Transverse colon (tissue), 4 donors: ENCODE data around the gene ZNF500. TPM values are rescaled to one million over a fixed set of nuclear protein-coding genes. Genes with fewer than 3 reads are reported as not detected.

Experiments used
- DNase-seq: peaks from one replicate; pipeline ENCODE4 v3.0.0-alpha.2; 2019
- H3K27ac ChIP-seq, 4 donors: fragments of 200-600 bp; sonication (generic); 2 replicates each; pipeline ENCODE4 v1.5.1; 2016 to 2018; ENCODE audit warnings: inconsistent platforms in 4 of 4
- H3K27me3 ChIP-seq: fragments of 200-600 bp; sonication (generic); 2 replicates; pipeline ENCODE4 v1.5.1; 2017; ENCODE audit warnings: inconsistent platforms
- H3K36me3 ChIP-seq, 4 donors: fragments of 200-600 bp; sonication (generic); 2 replicates each; pipeline ENCODE4 v1.5.1; 2017 to 2019; ENCODE audit warnings: inconsistent platforms in 4 of 4
- H3K4me1 ChIP-seq, 4 donors: fragments of 200-600 bp; sonication (generic); 2 replicates each; pipeline ENCODE4 v1.5.1; 2017 to 2020; ENCODE audit warnings: inconsistent platforms in 4 of 4
- H3K4me3 ChIP-seq, 4 donors: fragments of 200-600 bp; sonication (generic); 1 replicate in 1 of 4; 2 replicates in 3 of 4; pipeline versions ENCODE4 v1.5.1 to v1.6.1; 2017 to 2019; ENCODE audit warnings: inconsistent platforms in 4 of 4
- H3K9me3 ChIP-seq, 2 donors: fragments of 200-600 bp; sonication (generic); 2 replicates each; pipeline ENCODE4 v1.5.1; 2017 to 2019; ENCODE audit warnings: inconsistent platforms in 2 of 2
- CTCF ChIP-seq, 5 experiments: fragments of 200-600 bp in 3 of 5; fragments of 450-650 bp in 2 of 5; sonication (generic) in 3 of 5; IDR thresholded peaks; 1 replicate in 2 of 5; 2 replicates in 3 of 5; pipeline ENCODE4 v1.5.1; 2016 to 2017; ENCODE audit warnings: antibody characterized with exemption in 5 of 5, inconsistent platforms in 3 of 5, mild to moderate bottlenecking in 2 of 5, moderate library complexity in 1 of 5
- EP300 ChIP-seq: sonication (generic); formaldehyde crosslinking; IDR thresholded peaks from one replicate; pipeline ENCODE4 v1.6.1; 2017; ENCODE audit warnings: antibody characterized with exemption, low read depth
- POLR2A ChIP-seq: fragments of 450-650 bp; IDR thresholded peaks from one replicate; pipeline ENCODE4 v1.6.1; 2016; ENCODE audit warnings: antibody characterized with exemption, mild to moderate bottlenecking, moderate library complexity
- POLR2AphosphoS5 ChIP-seq, 3 donors: sonication (generic); formaldehyde crosslinking; IDR thresholded peaks; one replicate each; pipeline ENCODE4 v1.6.1; 2016; ENCODE audit warnings: antibody characterized with exemption in 3 of 3
- WGBS, 2 donors: methylation state at CpG; one replicate each; pipeline ENCODE4 v1.1.5; 2018; ENCODE audit warnings: low coverage in 1 of 2; 5-methylcytosine and 5-hydroxymethylcytosine counted together
- in situ Hi-C, 4 donors: fragments of 200-750 bp; cut with MboI; loops; one replicate each; pipeline versions ENCODE4 v1.15.0 to v1.15.1; 2017; ENCODE audit warnings: low sequenced_read_pairs in 3 of 4, low pct_ligation_motif_present in 1 of 4, low pct_unique_long_range_greater_than_20kb in 1 of 4
- intact Hi-C: fragments of 100-400 bp; cut with DNase I; formaldehyde crosslinking; loops from one replicate; pipeline ENCODE4 v1.15.1; 2023; ENCODE audit warnings: low total_unique reads
- total RNA-seq, 4 donors: library from RNA; depleted of rRNA; stranded (reverse); fragments of >200 nt; gene quantifications; one replicate each; pipeline ENCODE4 v1.1.0, GENCODE V29; 2016

ZNF500 gene
- total RNA-seq, 4 donors from 2014 or later: 9.7 to 31.2 (median 11.6) TPM

- intact Hi-C loops (no loop called here), in situ Hi-C loops (no loop called here)
- WGBS, 2 donors: 83 to 87% methylated on average over 7 of the region's 7 CpGs
- H3K9me3 ChIP-seq: no peaks in the 10 kb centered on the region
- H3K4me1 ChIP-seq: peaks cover 0 to 7% (median 0%) of the 10 kb centered on the region in 4 donors
- H3K27me3 ChIP-seq: no peaks in the 10 kb centered on the region
- H3K27ac ChIP-seq: no peak overlapping the region
- H3K36me3 ChIP-seq: no peaks in the 10 kb centered on the region
- no peak for DNase-seq
- TF ChIP-seq POLR2AphosphoS5 (IDR thresholded peaks at IDR 0.05) (no peak), CTCF (IDR thresholded peaks at IDR 0.05) (no peak), POLR2A (no peak), EP300 (no peak)
- H3K4me3 ChIP-seq: no peak overlapping the region
These were observed 21.9 kb upstream of the ZNF500 start for GRCh38 chr16:4788910-4789309.

- H3K36me3 ChIP-seq: no peaks in the 10 kb centered on the region
- WGBS, 2 donors: 17 to 58% methylated on average over 1 to 9 of the region's 9 CpGs
- no peaks in the 10 kb centered on the region for H3K27me3 ChIP-seq
- no peak overlapping the region for H3K27ac ChIP-seq
- H3K4me3 ChIP-seq: no peak overlapping the region
- DNase-seq: no peak
- peaks cover 0 to 7% (median 0%) of the 10 kb centered on the region in 4 donors for H3K4me1 ChIP-seq
- intact Hi-C loops: no loop called here
- H3K9me3 ChIP-seq: no peaks in the 10 kb centered on the region
- TF ChIP-seq POLR2A: no peak
- no peak for TF ChIP-seq CTCF (IDR thresholded peaks at IDR 0.05)
- no peak for TF ChIP-seq EP300
- no peak for TF ChIP-seq POLR2AphosphoS5 (IDR thresholded peaks at IDR 0.05)
- in situ Hi-C loops: no loop called here
These were observed 21.5 kb upstream of the ZNF500 start for GRCh38 chr16:4788489-4788889.

GRCh38 chr16:4787627-4788482 is 20.9 kb upstream of the ZNF500 start, which contains the start of gene SEPTIN12:
Gene SEPTIN12, minus strand, starts transcription at chr16:4788345. Its CDS starts 700 bp downstream, at chr16:4787645.
- no peak within 1 kb of the TSS for H3K4me3 ChIP-seq
- H3K27me3 ChIP-seq: no peaks in the 10 kb centered on the region

More at GRCh38 chr16:4787627-4788482, 20.9 kb upstream of the ZNF500 start, which contains the start of gene SEPTIN12:
- H3K4me1 ChIP-seq: peaks cover 0 to 7% (median 0%) of the 10 kb centered on the region in 4 donors
- no peaks in the 10 kb centered on the region for H3K36me3 ChIP-seq
- in situ Hi-C loops: no loop called here
- 77 to 82% methylated on average over 6 to 14 of the region's 14 CpGs for WGBS, 2 donors
- TF ChIP-seq POLR2A (no peak), EP300 (no peak), CTCF (IDR thresholded peaks at IDR 0.05) (no peak), POLR2AphosphoS5 (IDR thresholded peaks at IDR 0.05) (no peak)
- intact Hi-C loops: no loop called here
- H3K27ac ChIP-seq: no peak within 1 kb of the TSS
- no peak for DNase-seq
- no peaks in the 10 kb centered on the region for H3K9me3 ChIP-seq
